Raji (cell line): ENCODE results near the gene KDM1B.

Source experiments
- POLR2A ChIP-seq: IDR thresholded peaks from 2 replicates; pipeline ENCODE4 v1.6.1; 2011; ENCODE audit warnings: low read depth, low read length, control low read depth; ENCODE audit not compliant: insufficient read depth

Gene KDM1B

GRCh38 chr6:18166312-18167036 lies 11.3 kb downstream of the KDM1B start:
- TF ChIP-seq POLR2A: no peak

GRCh38 chr6:18168264-18168663 lies 13.0 kb downstream of the KDM1B start:
- no peak for TF ChIP-seq POLR2A

- TF ChIP-seq POLR2A: no peak
Observed at GRCh38 chr6:18171871-18172270, 16.6 kb downstream of the KDM1B start.

GRCh38 chr6:18177286-18177965 lies 22.2 kb downstream of the KDM1B start:
- no peak for TF ChIP-seq POLR2A

GRCh38 chr6:18178960-18179615 lies 23.9 kb downstream of the KDM1B start:
- TF ChIP-seq POLR2A: no peak

GRCh38 chr6:18179770-18180356 lies 24.6 kb downstream of the KDM1B start:
- TF ChIP-seq POLR2A: no peak

- TF ChIP-seq POLR2A: no peak
Observed at GRCh38 chr6:18182568-18182967, 27.3 kb downstream of the KDM1B start.

- no peak for TF ChIP-seq POLR2A
Observed at GRCh38 chr6:18183766-18184165, 28.5 kb downstream of the KDM1B start.

GRCh38 chr6:18185624-18186023 lies 30.4 kb downstream of the KDM1B start:
- TF ChIP-seq POLR2A: no peak

- no peak for TF ChIP-seq POLR2A
Observed at GRCh38 chr6:18186033-18186432, 30.8 kb downstream of the KDM1B start.

GRCh38 chr6:18186540-18187250 lies 31.5 kb downstream of the KDM1B start:
- TF ChIP-seq POLR2A: no peak

- no peak for TF ChIP-seq POLR2A
Observed at GRCh38 chr6:18187701-18188100, 32.5 kb downstream of the KDM1B start.

GRCh38 chr6:18189196-18189595 lies 34.0 kb downstream of the KDM1B start:
- no peak for TF ChIP-seq POLR2A

- no peak for TF ChIP-seq POLR2A
Observed at GRCh38 chr6:18192026-18192425, 36.8 kb downstream of the KDM1B start.

- no peak for TF ChIP-seq POLR2A
Observed at GRCh38 chr6:18203786-18204185, 48.6 kb downstream of the KDM1B start.
